Cardiac muscle cell (in vitro differentiated cells and primary cell): ENCODE results near the gene NIM1K. TPM values are rescaled to one million over a fixed set of nuclear protein-coding genes. Genes with fewer than 3 reads are reported as not detected.

Experiments
- polyA plus RNA-seq: library from polyadenylated mRNA; unstranded; fragments of >200 nt; fragmentation: Nextera tagmentation; extraction: Ambion mirVana; gene quantifications from 2 replicates; pipeline ENCODE4 v1.2.1, GENCODE V29; 2016
- total RNA-seq: library from RNA; depleted of rRNA; stranded (reverse); fragments of >200 nt; gene quantifications from 2 replicates; pipeline ENCODE4 v1.2.3, GENCODE V29; 2016

The NIM1K gene
- total and polyA plus RNA-seq, 2 experiments from 2014 or later = 0.27 to 0.98 TPM

Other genes starting within 250 kb of the NIM1K start
- 0.32 and 0.63 TPM in 2 replicates for gene ANXA2R, start 151.9 kb upstream of the NIM1K start, total RNA-seq
- gene ANXA2R, start 151.9 kb upstream of the NIM1K start, polyA plus RNA-seq = 0.43 and 0.46 TPM in 2 replicates
- 23.7 and 42.2 TPM in 2 replicates for gene ZNF131, start 71.3 kb upstream of the NIM1K start, total RNA-seq
- 32.2 and 38.5 TPM in 2 replicates for gene ZNF131, start 71.3 kb upstream of the NIM1K start, polyA plus RNA-seq
- 84.1 and 202 TPM in 2 replicates for gene HMGCS1, start 121.2 kb downstream of the NIM1K start, total RNA-seq
- gene HMGCS1, start 121.2 kb downstream of the NIM1K start, polyA plus RNA-seq = 48.5 and 105 TPM in 2 replicates
- gene CCL28, start 220.2 kb downstream of the NIM1K start, total RNA-seq = 0.07 TPM in 1 of 2 replicates, not detected in the other
- 0.64 TPM in 1 of 2 replicates, not detected in the other for gene CCL28, start 220.2 kb downstream of the NIM1K start, polyA plus RNA-seq